ENCODE measurements around the gene SLCO3A1.

SLCO3A1 gene

GRCh38 chr15:91912336-91912735 lies 58.8 kb downstream of the SLCO3A1 start:
- DNase-seq (ENCODE audit: low read depth): no peak

- no peak for DNase-seq (ENCODE audit: low read depth)
Observed at GRCh38 chr15:91913560-91913959, 60.1 kb downstream of the SLCO3A1 start.

GRCh38 chr15:91915576-91915975 lies 62.1 kb downstream of the SLCO3A1 start:
- no peak for DNase-seq (ENCODE audit: low read depth)

GRCh38 chr15:91916051-91916450 lies 62.5 kb downstream of the SLCO3A1 start:
- DNase-seq (ENCODE audit: low read depth): no peak

- no peak for DNase-seq (ENCODE audit: low read depth)
Observed at GRCh38 chr15:91917686-91918360, 64.3 kb downstream of the SLCO3A1 start.

- no peak for DNase-seq (ENCODE audit: low read depth)
Observed at GRCh38 chr15:91919014-91919534, 65.6 kb downstream of the SLCO3A1 start.

GRCh38 chr15:91921188-91921842 lies 67.8 kb downstream of the SLCO3A1 start:
- no peak for DNase-seq (ENCODE audit: low read depth)

GRCh38 chr15:91921843-91922198 lies 68.3 kb downstream of the SLCO3A1 start:
- DNase-seq (ENCODE audit: low read depth): no peak

GRCh38 chr15:91922646-91923547 lies 69.4 kb downstream of the SLCO3A1 start:
- DNase-seq (ENCODE audit: low read depth): no peak

GRCh38 chr15:91924183-91924582 lies 70.7 kb downstream of the SLCO3A1 start:
- DNase-seq (ENCODE audit: low read depth): no peak

- no peak for DNase-seq (ENCODE audit: low read depth)
Observed at GRCh38 chr15:91924837-91925495, 71.5 kb downstream of the SLCO3A1 start.

- DNase-seq (ENCODE audit: low read depth): no peak
Observed at GRCh38 chr15:91925794-91926193, 72.3 kb downstream of the SLCO3A1 start.

GRCh38 chr15:91926908-91927270 lies 73.4 kb downstream of the SLCO3A1 start:
- no peak for DNase-seq (ENCODE audit: low read depth)

GRCh38 chr15:91927585-91927984 lies 74.1 kb downstream of the SLCO3A1 start:
- no peak for DNase-seq (ENCODE audit: low read depth)

GRCh38 chr15:91928675-91929074 lies 75.2 kb downstream of the SLCO3A1 start:
- no peak for DNase-seq (ENCODE audit: low read depth)

- no peak for DNase-seq (ENCODE audit: low read depth)
Observed at GRCh38 chr15:91929509-91929908, 76.0 kb downstream of the SLCO3A1 start.

GRCh38 chr15:91930092-91930491 lies 76.6 kb downstream of the SLCO3A1 start:
- DNase-seq (ENCODE audit: low read depth): no peak

GRCh38 chr15:91936182-91936775 lies 82.8 kb downstream of the SLCO3A1 start:
- DNase-seq (ENCODE audit: low read depth): no peak

GRCh38 chr15:91936927-91937326 lies 83.4 kb downstream of the SLCO3A1 start:
- DNase-seq (ENCODE audit: low read depth): no peak

GRCh38 chr15:91938136-91938535 lies 84.6 kb downstream of the SLCO3A1 start:
- DNase-seq (ENCODE audit: low read depth): no peak

- no peak for DNase-seq (ENCODE audit: low read depth)
Observed at GRCh38 chr15:91939403-91939831, 85.9 kb downstream of the SLCO3A1 start.
